ENCODE results near the gene HK1.

DNA sequence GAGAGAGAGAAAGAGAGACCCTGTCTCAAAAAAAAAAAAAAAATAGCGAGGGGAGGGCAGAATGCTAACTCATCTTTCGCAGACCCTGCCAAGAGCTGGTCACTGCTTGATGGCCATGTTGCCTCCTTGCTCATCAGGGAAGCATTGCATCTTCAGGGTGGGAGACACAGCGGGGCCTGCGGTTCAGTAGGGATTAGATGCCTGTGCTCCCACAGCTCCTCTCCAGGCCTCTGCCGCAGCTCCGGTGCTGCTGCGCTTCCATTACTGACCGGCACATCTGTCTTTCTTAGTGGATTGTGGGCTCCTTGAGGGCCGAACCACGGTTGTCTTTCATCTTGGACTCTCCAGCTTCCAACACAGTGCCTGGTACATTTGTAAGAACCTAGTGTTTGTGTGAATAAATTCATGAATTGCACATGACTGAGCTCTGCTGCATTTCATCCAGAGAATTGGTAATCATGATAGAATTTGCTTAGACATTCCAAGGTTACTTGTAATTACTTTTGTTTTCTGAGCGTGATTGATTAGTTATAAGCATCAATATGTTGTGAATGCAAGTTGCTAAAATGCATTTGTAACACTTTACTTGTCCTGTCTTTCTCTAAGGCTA, 16.8 kb downstream of the HK1 start:
- TF ChIP-seq, protein P1, sequence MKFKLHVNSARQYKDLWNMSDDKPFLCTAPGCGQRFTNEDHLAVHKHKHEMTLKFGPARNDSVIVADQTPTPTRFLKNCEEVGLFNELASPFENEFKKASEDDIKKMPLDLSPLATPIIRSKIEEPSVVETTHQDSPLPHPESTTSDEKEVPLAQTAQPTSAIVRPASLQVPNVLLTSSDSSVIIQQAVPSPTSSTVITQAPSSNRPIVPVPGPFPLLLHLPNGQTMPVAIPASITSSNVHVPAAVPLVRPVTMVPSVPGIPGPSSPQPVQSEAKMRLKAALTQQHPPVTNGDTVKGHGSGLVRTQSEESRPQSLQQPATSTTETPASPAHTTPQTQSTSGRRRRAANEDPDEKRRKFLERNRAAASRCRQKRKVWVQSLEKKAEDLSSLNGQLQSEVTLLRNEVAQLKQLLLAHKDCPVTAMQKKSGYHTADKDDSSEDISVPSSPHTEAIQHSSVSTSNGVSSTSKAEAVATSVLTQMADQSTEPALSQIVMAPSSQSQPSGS (CRISPR knock-in tag; IDR thresholded peaks at IDR 0.05; ENCODE audit: borderline replicate concordance, low read depth), result no peak
- TF ChIP-seq JAZF1 (CRISPR knock-in tag; IDR thresholded peaks at IDR 0.05) (no peak), NR2C2 (CRISPR knock-in tag; IDR thresholded peaks at IDR 0.05) (no peak)
- TF ChIP-seq, protein P2, sequence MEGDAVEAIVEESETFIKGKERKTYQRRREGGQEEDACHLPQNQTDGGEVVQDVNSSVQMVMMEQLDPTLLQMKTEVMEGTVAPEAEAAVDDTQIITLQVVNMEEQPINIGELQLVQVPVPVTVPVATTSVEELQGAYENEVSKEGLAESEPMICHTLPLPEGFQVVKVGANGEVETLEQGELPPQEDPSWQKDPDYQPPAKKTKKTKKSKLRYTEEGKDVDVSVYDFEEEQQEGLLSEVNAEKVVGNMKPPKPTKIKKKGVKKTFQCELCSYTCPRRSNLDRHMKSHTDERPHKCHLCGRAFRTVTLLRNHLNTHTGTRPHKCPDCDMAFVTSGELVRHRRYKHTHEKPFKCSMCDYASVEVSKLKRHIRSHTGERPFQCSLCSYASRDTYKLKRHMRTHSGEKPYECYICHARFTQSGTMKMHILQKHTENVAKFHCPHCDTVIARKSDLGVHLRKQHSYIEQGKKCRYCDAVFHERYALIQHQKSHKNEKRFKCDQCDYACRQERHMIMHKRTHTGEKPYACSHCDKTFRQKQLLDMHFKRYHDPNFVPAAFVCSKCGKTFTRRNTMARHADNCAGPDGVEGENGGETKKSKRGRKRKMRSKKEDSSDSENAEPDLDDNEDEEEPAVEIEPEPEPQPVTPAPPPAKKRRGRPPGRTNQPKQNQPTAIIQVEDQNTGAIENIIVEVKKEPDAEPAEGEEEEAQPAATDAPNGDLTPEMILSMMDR (IDR thresholded peaks at IDR 0.05), result no peak
- TF ChIP-seq, protein P3, sequence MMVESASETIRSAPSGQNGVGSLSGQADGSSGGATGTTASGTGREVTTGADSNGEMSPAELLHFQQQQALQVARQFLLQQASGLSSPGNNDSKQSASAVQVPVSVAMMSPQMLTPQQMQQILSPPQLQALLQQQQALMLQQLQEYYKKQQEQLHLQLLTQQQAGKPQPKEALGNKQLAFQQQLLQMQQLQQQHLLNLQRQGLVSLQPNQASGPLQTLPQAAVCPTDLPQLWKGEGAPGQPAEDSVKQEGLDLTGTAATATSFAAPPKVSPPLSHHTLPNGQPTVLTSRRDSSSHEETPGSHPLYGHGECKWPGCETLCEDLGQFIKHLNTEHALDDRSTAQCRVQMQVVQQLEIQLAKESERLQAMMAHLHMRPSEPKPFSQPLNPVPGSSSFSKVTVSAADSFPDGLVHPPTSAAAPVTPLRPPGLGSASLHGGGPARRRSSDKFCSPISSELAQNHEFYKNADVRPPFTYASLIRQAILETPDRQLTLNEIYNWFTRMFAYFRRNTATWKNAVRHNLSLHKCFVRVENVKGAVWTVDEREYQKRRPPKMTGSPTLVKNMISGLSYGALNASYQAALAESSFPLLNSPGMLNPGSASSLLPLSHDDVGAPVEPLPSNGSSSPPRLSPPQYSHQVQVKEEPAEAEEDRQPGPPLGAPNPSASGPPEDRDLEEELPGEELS (CRISPR knock-in tag; IDR thresholded peaks at IDR 0.05), result no peak
